GM12878 (cell line): ENCODE measurements around the gene HEXA. TPM values are rescaled to one million over a fixed set of nuclear protein-coding genes. Genes with fewer than 3 reads are reported as not detected.

ENCODE experiments used
- ATAC-seq: fragments of 200-7000 bp; cut with Tn5 transposase; 3 replicates; pipeline ENCODE4 v1.9.1; 2020; ENCODE audit warnings: mild to moderate bottlenecking, moderate library complexity
- BruUV-seq: library from RNA; stranded (reverse); fragments of 400-500 nt; replicated peaks from 2 replicates; lab custom pipeline; 2021; lab: Mats Ljungman, UMichigan
- CTCF ChIA-PET: fragments of 300-600 bp; sonication (Branson Sonifier 250); formaldehyde crosslinking; extraction: SDS; loops from one replicate; lab custom pipeline; 2021; ENCODE audit warnings: inconsistent platforms; lab: Yijun Ruan, JAX
- POLR2A ChIA-PET: fragments of 350-600 bp; formaldehyde crosslinking; extraction: SDS; loops from one replicate; lab custom pipeline; 2021; ENCODE audit warnings: inconsistent platforms; lab: Charles Lee
- RAD21 ChIA-PET: fragments of 300-600 bp; sonication (Branson Sonifier 250); formaldehyde crosslinking; loops from one replicate; lab custom pipeline; 2023; ENCODE audit warnings: antibody characterized with exemption; ENCODE audit not compliant: unreplicated experiment; lab: Charles Lee
- SMC1A ChIA-PET: fragments of 300-600 bp; sonication (Branson Sonifier 250); formaldehyde crosslinking; loops from one replicate; lab custom pipeline; 2023; ENCODE audit not compliant: unreplicated experiment, uncharacterized antibody; lab: Charles Lee
- DNase-seq: peaks from one replicate; pipeline ENCODE4 v3.0.0-alpha.2; 2011; ENCODE audit warnings: low read depth, low spot score
- FAIRE-seq: peaks from 3 replicates; lab custom pipeline; 2011; peaks lifted over from hg19 to GRCh38; lab: Jason Lieb, UNC
- H2AFZ ChIP-seq: 2 replicates; pipeline ENCODE4 v1.6.0; 2011; ENCODE audit warnings: low read depth, low read length, control low read depth; ENCODE audit not compliant: control insufficient read depth
- H3K27ac ChIP-seq: 2 replicates; pipeline ENCODE4 v1.5.1; 2011; ENCODE audit warnings: control low read depth; ENCODE audit not compliant: control insufficient read depth, insufficient read depth
- H3K27me3 ChIP-seq, 2 experiments: replicated peaks in 1 of 2; 2 replicates each; pipeline versions ENCODE4 v1.6.0 to v1.6.1; 2011; ENCODE audit warnings: low read length in 1 of 2; ENCODE audit not compliant: control insufficient read depth in 2 of 2, insufficient read depth in 2 of 2
- H3K36me3 ChIP-seq, 2 experiments: 2 replicates each; pipeline ENCODE4 v1.5.1; 2011; ENCODE audit warnings: low read length in 1 of 2; ENCODE audit not compliant: control insufficient read depth in 2 of 2, insufficient read depth in 2 of 2
- H3K4me1 ChIP-seq: 2 replicates; pipeline ENCODE4 v1.6.1; 2011; ENCODE audit warnings: mild to moderate bottlenecking, low read length, moderate library complexity, mixed read lengths; ENCODE audit not compliant: control insufficient read depth, insufficient read depth
- H3K4me2 ChIP-seq: 2 replicates; pipeline ENCODE4 v1.6.0; 2011; ENCODE audit warnings: control low read depth; ENCODE audit not compliant: control insufficient read depth, insufficient read depth
- H3K4me3 ChIP-seq: fragments of 200-600 bp; sonication (generic); 2 replicates; pipeline ENCODE4 v1.5.1; 2016
- H3K79me2 ChIP-seq: 2 replicates; pipeline ENCODE4 v1.6.0; 2011; ENCODE audit warnings: low read length; ENCODE audit not compliant: control insufficient read depth, insufficient read depth
- H3K9ac ChIP-seq: 2 replicates; pipeline ENCODE4 v1.8.0; 2011; ENCODE audit warnings: low read length, control low read depth, mixed read lengths; ENCODE audit not compliant: control insufficient read depth, insufficient read depth
- H3K9me3 ChIP-seq: replicated peaks from 3 replicates; pipeline ENCODE4 v1.5.1; 2011; ENCODE audit warnings: mild to moderate bottlenecking, low read length; ENCODE audit not compliant: control insufficient read depth, insufficient read depth
- H4K20me1 ChIP-seq: 2 replicates; pipeline ENCODE4 v1.6.0; 2011; ENCODE audit not compliant: control insufficient read depth, insufficient read depth
- BCL3 ChIP-seq: IDR thresholded peaks from 2 replicates; pipeline ENCODE4 v1.6.1; 2011; ENCODE audit warnings: borderline replicate concordance, low read depth, mild to moderate bottlenecking, moderate library complexity, low read length; ENCODE audit not compliant: insufficient read depth, poor library complexity, severe bottlenecking
- CHD4 ChIP-seq: fragments of 200-600 bp; sonication (generic); IDR thresholded peaks from 2 replicates; pipeline ENCODE4 v1.6.1; 2016; ENCODE audit warnings: mild to moderate bottlenecking
- EP300 ChIP-seq, 2 experiments: fragments of 150-350 bp in 1 of 2; IDR thresholded peaks; 2 replicates each; pipeline ENCODE4 v1.6.1; 2011 to 2012; ENCODE audit warnings: low read depth in 2 of 2, low read length in 2 of 2, borderline replicate concordance in 1 of 2, improper control_type of control experiment in 1 of 2, inconsistent platforms in 1 of 2; ENCODE audit not compliant: control insufficient read depth in 1 of 2
- IKZF1 ChIP-seq: fragments of 450-650 bp; conservative IDR thresholded peaks from 2 replicates; pipeline ENCODE4 v1.6.1; 2017; ENCODE audit warnings: antibody characterized with exemption, mild to moderate bottlenecking
- MTA2 ChIP-seq: fragments of 450-650 bp; IDR thresholded peaks from 2 replicates; pipeline ENCODE4 v1.6.1; 2016; ENCODE audit warnings: low read depth, mild to moderate bottlenecking, moderate library complexity
- POLR2A ChIP-seq: IDR thresholded peaks from 2 replicates; pipeline ENCODE4 v1.6.1; 2011; ENCODE audit warnings: low read depth, mild to moderate bottlenecking, low read length
- POLR2AphosphoS2 ChIP-seq: IDR thresholded peaks from 2 replicates; pipeline ENCODE4 v1.6.1; 2011; ENCODE audit warnings: low read depth, mild to moderate bottlenecking, low read length, improper control_type of control experiment, moderate library complexity
- RFX5 ChIP-seq: IDR thresholded peaks from 2 replicates; pipeline ENCODE4 v1.6.1; 2011; ENCODE audit warnings: low read depth, low read length, improper control_type of control experiment
- SP1 ChIP-seq: IDR thresholded peaks from one replicate; pipeline ENCODE4 v1.6.1; 2011; ENCODE audit warnings: low read depth, low read length
- STAT1 ChIP-seq: fragments of 450-650 bp; conservative IDR thresholded peaks from 2 replicates; pipeline ENCODE4 v1.6.1; 2014; ENCODE audit warnings: antibody characterized with exemption, mild to moderate bottlenecking
- STAT3 ChIP-seq: IDR thresholded peaks from 2 replicates; pipeline ENCODE4 v1.6.1; 2011; ENCODE audit warnings: low read depth, low read length, improper control_type of control experiment
- SUPT20H ChIP-seq: IDR thresholded peaks from 2 replicates; pipeline ENCODE4 v1.6.1; 2011; ENCODE audit warnings: low read depth, mild to moderate bottlenecking, low read length, moderate library complexity, borderline replicate concordance; ENCODE audit not compliant: control insufficient read depth
- USF1 ChIP-seq: IDR thresholded peaks from 2 replicates; pipeline ENCODE4 v1.6.1; 2011; ENCODE audit warnings: borderline replicate concordance, low read depth, mild to moderate bottlenecking, moderate library complexity, mixed read lengths, low read length; ENCODE audit not compliant: insufficient read depth; ENCODE audit errors: extremely low read length
- WGBS: methylation state at CpG from one replicate; pipeline ENCODE4 v1.1.6; 2016; ENCODE audit warnings: low lambda C conversion rate; ENCODE audit not compliant: insufficient replicate concordance, insufficient coverage; ENCODE audit errors: missing lambda C conversion rate; 5-methylcytosine and 5-hydroxymethylcytosine counted together
- in situ Hi-C: fragments of 300-500 bp; cut with MboI; formaldehyde crosslinking; loops from 9 replicates; pipeline ENCODE4 v1.14.3; 2018; ENCODE audit warnings: mixed read lengths
- intact Hi-C: fragments of 100-400 bp; cut with micrococcal nuclease; formaldehyde crosslinking; loops from one replicate; pipeline ENCODE4 v1.14.2; 2022; ENCODE audit not compliant: unreplicated experiment
- polyA plus RNA-seq, 11 experiments: library from polyadenylated mRNA; depleted of rRNA in 4 of 11; unstranded in 6 of 11; stranded (reverse) in 5 of 11; fragments of >200 nt; fragmentation: Nextera tagmentation in 4 of 11; fragmentation: Illumina TruSeq in 1 of 11; extraction: Ambion mirVana in 4 of 11; extraction: Trizol in 1 of 11; gene quantifications; 1 replicate in 1 of 11; 2 replicates in 10 of 11; pipeline versions ENCODE4 v1.2.1 to v1.2.3, GENCODE V29; 2011 to 2016; ENCODE audit warnings: inconsistent platforms in 2 of 11, missing spikeins in 2 of 11, low read depth in 1 of 11
- total RNA-seq, 4 experiments: library from RNA; depleted of rRNA in 3 of 4; stranded (reverse); fragments of >200 nt in 3 of 4; fragmentation: Illumina TruSeq in 1 of 4; extraction: Trizol in 1 of 4; gene quantifications; 2 replicates each; pipeline versions ENCODE4 v1.2.1 to v1.2.3, GENCODE V29; 2013 to 2021

The HEXA gene
- total and polyA plus RNA-seq, 10 of the 15 experiments (the other 5 are each of a cell fraction or from before 2014, with no cell fraction given) = 24.5 to 151 (median 69.3) TPM

GRCh38 chr15:72423256-72423655 lies 47.4 kb upstream of the HEXA start:
- SMC1A ChIA-PET = no interaction called here
- no TSS peak for BruUV-seq
- ATAC-seq (no peak), FAIRE-seq (no peak), DNase-seq (no peak)
- CTCF ChIA-PET = no interaction called here
- Histone ChIP-seq H3K4me2 (no peak overlapping the region), H3K27ac (no peak overlapping the region), H3K4me1 (no peaks in the 10 kb centered on the region), H3K36me3 (no peaks in the 10 kb centered on the region), H3K4me3 (no peak overlapping the region), H3K27me3 (no peaks in the 10 kb centered on the region), H4K20me1 (no peaks in the 10 kb centered on the region), H3K79me2 (no peaks in the 10 kb centered on the region), H3K9me3 (no peaks in the 10 kb centered on the region; the same call in 2 of the 3 replicates), H3K9ac (no peak overlapping the region), H2AFZ (no peak overlapping the region)
- intact Hi-C loops (no loop called here), in situ Hi-C loops (no loop called here)
- POLR2A ChIA-PET = no interaction called here
- WGBS = 67% methylated on average over 2 of the region's 2 CpGs
- RAD21 ChIA-PET = no interaction called here
- TF ChIP-seq MTA2 (no peak), POLR2AphosphoS2 (no peak), EP300 (IDR thresholded peaks at IDR 0.05; ENCODE audit: borderline replicate concordance in 1 of 2, control insufficient read depth in 1 of 2, low read depth in 2 of 2, low read length in 2 of 2) (no peak), USF1 (no peak), STAT1 (no peak), POLR2A (no peak), SUPT20H (no peak), IKZF1 (no peak), SP1 (no peak), CHD4 (no peak), BCL3 (no peak), STAT3 (no peak), RFX5 (no peak)
